NT2/D1 (cell line): ENCODE measurements around the gene DRG2.

Source experiments
- DNase-seq: peaks from one replicate; pipeline ENCODE4 v3.0.0-alpha.2; 2011; ENCODE audit warnings: low read depth, low spot score
- H3K27me3 ChIP-seq: 2 replicates; pipeline ENCODE4 v1.6.0; 2011; ENCODE audit warnings: mild to moderate bottlenecking; ENCODE audit not compliant: insufficient read length, insufficient read depth
- H3K36me3 ChIP-seq: 2 replicates; pipeline ENCODE4 v1.6.1; 2011; ENCODE audit warnings: mild to moderate bottlenecking, low read length, mixed read lengths; ENCODE audit not compliant: insufficient read depth, insufficient read length
- H3K4me1 ChIP-seq: 2 replicates; pipeline ENCODE4 v1.5.1; 2011; ENCODE audit not compliant: insufficient read depth, insufficient read length
- H3K4me3 ChIP-seq: 2 replicates; pipeline ENCODE4 v1.5.1; 2011; ENCODE audit warnings: low read depth; ENCODE audit not compliant: insufficient read length
- H3K9ac ChIP-seq: 2 replicates; pipeline ENCODE4 v1.6.0; 2011; ENCODE audit warnings: low read depth; ENCODE audit not compliant: insufficient read length
- H3K9me3 ChIP-seq: 2 replicates; pipeline ENCODE4 v1.5.1; 2011; ENCODE audit warnings: mild to moderate bottlenecking, low read length; ENCODE audit not compliant: insufficient read depth
- SUZ12 ChIP-seq: IDR thresholded peaks from 2 replicates; pipeline ENCODE4 v1.6.1; 2011; ENCODE audit not compliant: insufficient read length, insufficient read depth; ENCODE audit errors: extremely low read depth
- YY1 ChIP-seq: IDR thresholded peaks from 2 replicates; pipeline ENCODE4 v1.6.1; 2011; ENCODE audit not compliant: insufficient read length, insufficient read depth
- ZNF274 ChIP-seq: IDR thresholded peaks from 2 replicates; pipeline ENCODE4 v1.6.1; 2011; ENCODE audit warnings: mild to moderate bottlenecking, low read depth, low read length

The DRG2 gene

GRCh38 chr17:18109935-18110485 is 22.3 kb downstream of the DRG2 start:
- H3K27me3 ChIP-seq: no peaks in the 10 kb centered on the region
- DNase-seq: no peak
- no peak overlapping the region for H3K9ac ChIP-seq
- peaks cover 23% of the 10 kb centered on the region for H3K36me3 ChIP-seq
- no peak for TF ChIP-seq YY1
- no peak for TF ChIP-seq ZNF274
- TF ChIP-seq SUZ12: no peak
- peaks cover 5% of the 10 kb centered on the region for H3K4me1 ChIP-seq
- H3K4me3 ChIP-seq: no peak overlapping the region
- no peaks in the 10 kb centered on the region for H3K9me3 ChIP-seq

DNA sequence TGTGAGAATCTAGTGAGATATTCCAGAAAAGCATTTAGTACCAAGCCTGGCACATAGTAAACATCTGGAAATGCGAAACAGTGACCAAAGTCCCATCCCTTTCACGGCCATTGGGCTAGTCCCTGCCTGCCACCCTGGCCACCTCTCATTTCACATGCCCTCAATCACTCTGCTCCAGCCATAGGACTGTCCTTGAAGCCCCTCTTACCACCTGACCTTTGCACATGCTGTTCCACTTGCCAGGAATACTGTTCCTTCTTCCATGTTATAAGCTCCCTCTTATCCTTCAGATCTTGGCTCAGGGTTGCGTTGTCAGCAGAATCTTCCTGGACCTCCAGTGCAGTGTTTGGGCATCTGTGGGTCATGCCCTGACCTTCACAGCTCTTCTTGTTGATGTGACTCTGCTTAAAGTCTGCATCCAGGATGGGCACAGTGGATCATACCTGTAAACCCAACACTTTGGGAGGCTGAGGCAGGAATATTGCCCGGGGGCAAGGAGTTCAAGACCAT is 22.9 kb downstream of the DRG2 start:
- Histone ChIP-seq H3K9me3 (no peaks in the 10 kb centered on the region), H3K36me3 (peaks cover 18% of the 10 kb centered on the region), H3K4me1 (peaks cover 5% of the 10 kb centered on the region), H3K27me3 (no peaks in the 10 kb centered on the region), H3K4me3 (no peak overlapping the region), H3K9ac (no peak overlapping the region)
- DNase-seq: no peak
- TF ChIP-seq ZNF274: no peak
- TF ChIP-seq SUZ12: no peak
- TF ChIP-seq YY1: no peak

DNA sequence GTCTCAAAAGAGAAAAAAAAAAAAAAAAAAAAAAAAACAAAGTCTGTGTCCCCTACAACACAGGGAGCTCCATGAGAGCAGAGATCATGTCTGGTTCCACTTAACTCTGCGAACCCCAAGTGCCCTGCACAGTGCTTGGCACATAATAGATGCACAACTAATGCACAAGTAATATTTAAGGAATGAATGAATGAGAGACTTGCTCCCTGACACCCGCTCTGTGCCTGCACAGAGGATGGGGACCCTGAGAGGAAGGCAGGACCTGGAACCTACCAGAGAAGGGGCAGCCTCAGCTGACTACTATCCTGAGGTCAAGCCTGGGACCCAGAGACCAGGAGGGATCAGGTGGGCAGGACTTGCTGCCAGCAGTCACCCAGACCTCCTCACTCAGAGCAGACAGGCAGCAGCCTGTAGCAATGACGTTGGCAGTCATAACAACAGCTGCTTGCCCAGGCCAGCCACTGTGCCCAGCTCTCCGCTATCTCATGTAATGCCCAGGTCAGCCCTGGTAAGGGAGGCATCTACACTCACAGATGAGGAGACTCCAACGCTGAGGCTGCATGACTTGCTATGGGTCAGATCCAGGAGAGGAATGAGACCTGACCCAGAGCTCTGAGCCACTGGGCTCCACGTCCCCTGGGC is 23.7 kb downstream of the DRG2 start:
- Histone ChIP-seq H3K27me3 (no peaks in the 10 kb centered on the region), H3K4me3 (no peak overlapping the region), H3K36me3 (peaks cover 11% of the 10 kb centered on the region), H3K9ac (no peak overlapping the region), H3K4me1 (peaks cover 5% of the 10 kb centered on the region), H3K9me3 (no peaks in the 10 kb centered on the region)
- TF ChIP-seq ZNF274 (no peak), YY1 (no peak), SUZ12 (no peak)
- no peak for DNase-seq

DNA sequence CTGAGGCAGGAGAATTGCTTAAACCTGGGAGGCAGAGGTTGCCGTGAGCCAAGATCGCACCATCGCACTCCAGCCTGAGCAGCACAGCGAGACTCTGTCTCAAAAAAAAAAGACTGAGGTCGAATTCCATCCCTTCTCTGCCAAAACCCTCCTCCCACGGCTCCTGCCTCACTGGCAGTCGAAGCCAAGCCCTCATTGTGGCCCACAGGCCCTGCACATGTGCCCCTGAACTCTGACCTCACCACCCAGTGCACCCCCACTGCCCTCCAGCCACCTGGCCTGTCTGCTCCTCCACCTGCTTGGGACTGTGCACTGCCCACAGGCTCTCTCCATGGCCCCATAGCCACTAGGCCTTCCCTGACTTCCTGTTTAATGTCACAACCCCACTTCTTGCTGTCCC is 27.8 kb downstream of the DRG2 start:
- no peaks in the 10 kb centered on the region for H3K27me3 ChIP-seq
- H3K4me1 ChIP-seq: peaks cover 9% of the 10 kb centered on the region
- TF ChIP-seq SUZ12 (no peak), ZNF274 (no peak), YY1 (no peak)
- no peak overlapping the region for H3K4me3 ChIP-seq
- H3K9ac ChIP-seq: no peak overlapping the region
- DNase-seq: no peak
- no peaks in the 10 kb centered on the region for H3K36me3 ChIP-seq
- H3K9me3 ChIP-seq: peaks cover 13% of the 10 kb centered on the region; the same call in 1 of the 2 replicates

DNA sequence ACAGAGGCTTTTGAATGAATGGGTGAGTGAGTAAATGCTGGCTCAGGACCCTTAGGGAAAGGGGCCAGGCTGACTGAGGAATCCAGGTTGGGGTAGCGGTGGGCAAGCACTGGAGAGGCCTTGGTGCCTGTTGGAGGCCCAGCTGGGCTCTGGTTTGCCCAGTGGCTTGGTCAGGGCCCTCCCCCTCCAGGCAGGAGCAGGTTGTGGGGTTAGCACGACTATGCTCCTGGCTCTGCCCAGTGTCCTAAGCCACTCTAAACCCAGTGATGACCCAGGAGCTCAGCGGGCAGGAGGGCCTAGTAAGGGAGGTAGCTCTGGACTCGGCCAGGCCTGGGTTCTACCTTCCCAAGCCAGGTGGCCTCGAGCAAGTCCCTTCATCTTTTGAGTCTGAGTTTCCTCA is 28.3 kb downstream of the DRG2 start:
- H3K36me3 ChIP-seq: no peaks in the 10 kb centered on the region
- no peak overlapping the region for H3K9ac ChIP-seq
- TF ChIP-seq YY1 (no peak), ZNF274 (no peak), SUZ12 (no peak)

DNA sequence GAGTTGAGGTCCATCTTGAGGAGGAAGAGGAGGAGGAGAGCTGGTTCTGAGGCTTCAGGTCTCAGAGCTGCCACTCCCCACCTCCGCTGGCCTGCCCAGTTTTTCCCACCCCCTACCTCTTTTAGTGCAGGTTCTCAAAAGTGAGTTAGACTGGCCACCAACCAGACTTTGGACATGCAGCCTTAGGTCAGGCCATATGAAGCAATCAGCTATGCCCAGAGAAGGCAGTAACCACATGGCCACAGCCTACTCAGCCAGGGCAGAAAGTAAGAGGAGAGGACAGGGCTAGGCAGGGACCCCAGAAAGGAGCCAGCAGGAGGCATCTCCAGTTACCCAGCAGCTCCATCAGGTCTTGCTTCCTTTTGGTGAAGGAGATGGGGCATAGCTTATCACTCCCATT is 29.8 kb downstream of the DRG2 start:
- Histone ChIP-seq H3K36me3 (no peaks in the 10 kb centered on the region), H3K27me3 (no peaks in the 10 kb centered on the region), H3K9me3 (peaks cover 13% of the 10 kb centered on the region; the same call in 1 of the 2 replicates), H3K4me3 (no peak overlapping the region), H3K4me1 (peaks cover 4% of the 10 kb centered on the region), H3K9ac (no peak overlapping the region)
- no peak for DNase-seq
- TF ChIP-seq SUZ12: no peak
- no peak for TF ChIP-seq YY1
- TF ChIP-seq ZNF274: no peak

More for the DNA sequence above, 28.3 kb downstream of the DRG2 start:
- Histone ChIP-seq H3K4me3 (no peak overlapping the region), H3K4me1 (peaks cover 9% of the 10 kb centered on the region), H3K9me3 (peaks cover 13% of the 10 kb centered on the region; the same call in 1 of the 2 replicates), H3K27me3 (no peaks in the 10 kb centered on the region)
- no peak for DNase-seq

DNA sequence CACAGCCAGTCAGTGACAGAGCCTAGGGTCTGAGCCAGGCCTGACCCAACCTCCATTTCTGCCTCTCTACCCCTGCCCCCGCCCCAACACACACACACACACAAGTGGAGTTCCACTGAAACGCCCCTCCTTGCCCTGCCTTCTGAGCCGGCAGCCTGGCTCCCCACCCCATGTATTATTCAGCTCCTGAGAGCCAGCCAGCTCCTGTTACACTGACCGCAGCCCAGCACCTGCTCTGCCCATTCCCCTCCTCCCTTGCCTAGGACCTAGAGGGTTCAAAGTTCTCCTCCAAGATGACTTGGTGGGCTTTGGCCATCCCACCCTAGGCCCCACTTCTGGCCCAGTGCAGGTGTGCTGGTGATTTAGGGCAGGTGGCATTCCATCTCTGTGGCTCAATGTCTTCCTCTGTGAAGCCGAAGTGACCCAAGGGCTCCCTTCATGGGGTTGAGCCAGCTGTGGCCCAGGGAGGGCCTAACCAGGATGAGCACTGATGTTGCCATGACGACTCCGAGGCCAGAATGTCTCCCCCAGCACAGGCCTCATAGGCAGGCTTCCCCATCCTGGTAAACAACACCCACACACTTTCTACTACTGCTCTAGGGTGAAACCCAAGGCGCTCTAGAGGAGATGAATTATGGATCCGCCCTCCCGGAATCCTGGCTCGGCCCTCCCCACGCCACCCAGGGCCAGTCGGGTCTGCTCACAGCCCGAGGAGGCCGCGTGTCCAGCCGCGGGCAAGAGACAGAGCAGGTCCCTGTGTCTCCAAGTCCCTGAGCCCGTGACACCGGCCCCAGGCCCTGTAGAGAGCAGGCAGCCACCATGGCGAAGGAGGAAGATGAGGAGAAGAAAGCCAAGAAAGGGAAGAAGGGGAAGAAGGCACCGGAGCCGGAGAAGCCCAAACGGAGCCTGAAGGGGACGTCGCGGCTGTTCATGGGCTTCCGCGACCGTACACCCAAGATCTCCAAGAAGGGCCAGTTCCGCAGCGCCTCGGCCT is 30.5 kb downstream of the DRG2 start:
- H3K9me3 ChIP-seq: peaks cover 13% of the 10 kb centered on the region; the same call in 1 of the 2 replicates
- DNase-seq: no peak
- H3K9ac ChIP-seq: no peak overlapping the region
- H3K4me1 ChIP-seq: peaks cover 4% of the 10 kb centered on the region
- TF ChIP-seq ZNF274 (no peak), YY1 (no peak), SUZ12 (no peak)
- no peak overlapping the region for H3K4me3 ChIP-seq
- no peaks in the 10 kb centered on the region for H3K27me3 ChIP-seq
- H3K36me3 ChIP-seq: no peaks in the 10 kb centered on the region
